DND-41 (cell line): ENCODE data around the gene RAB8B.

Source experiments
- ATAC-seq: fragments of 200-7000 bp; cut with Tn5 transposase; 3 replicates; pipeline ENCODE4 v1.9.1; 2021; ENCODE audit warnings: low read depth; ENCODE audit not compliant: insufficient read depth
- DNase-seq: peaks from one replicate; pipeline ENCODE4 v3.0.0-alpha.2; 2020
- H2AFZ ChIP-seq: 2 replicates; pipeline ENCODE4 v1.6.0; 2012; ENCODE audit warnings: low read depth, low read length
- H3K27ac ChIP-seq: 2 replicates; pipeline ENCODE4 v1.5.1; 2012; ENCODE audit warnings: low read length, inconsistent platforms
- H3K27me3 ChIP-seq: fragments of 200-600 bp; sonication (generic); 2 replicates; pipeline ENCODE4 v1.6.0; 2012; ENCODE audit warnings: low read length, mild to moderate bottlenecking, inconsistent platforms; ENCODE audit not compliant: insufficient read depth, poor library complexity
- H3K36me3 ChIP-seq: 2 replicates; pipeline ENCODE4 v1.5.1; 2012; ENCODE audit warnings: low read length, inconsistent platforms; ENCODE audit not compliant: insufficient read depth
- H3K4me1 ChIP-seq: 2 replicates; pipeline ENCODE4 v1.5.1; 2012; ENCODE audit warnings: mild to moderate bottlenecking, low read length; ENCODE audit not compliant: insufficient read depth
- H3K4me2 ChIP-seq: 2 replicates; pipeline ENCODE4 v1.6.0; 2012; ENCODE audit warnings: mild to moderate bottlenecking, moderate library complexity, low read length, inconsistent platforms; ENCODE audit not compliant: insufficient read depth
- H3K4me3 ChIP-seq, 2 experiments: fragments of 200-600 bp in 1 of 2; shearing (Covaris generic) in 1 of 2; 2 replicates each; pipeline ENCODE4 v1.5.1; 2012 to 2016; ENCODE audit warnings: inconsistent platforms in 2 of 2, low read length in 2 of 2, mild to moderate bottlenecking in 2 of 2, low read depth in 1 of 2, moderate library complexity in 1 of 2
- H3K79me2 ChIP-seq: 2 replicates; pipeline ENCODE4 v1.6.0; 2012; ENCODE audit warnings: low read length, inconsistent platforms; ENCODE audit not compliant: insufficient read depth
- H3K9ac ChIP-seq: 2 replicates; pipeline ENCODE4 v1.6.0; 2012; ENCODE audit warnings: low read depth, mild to moderate bottlenecking, inconsistent platforms, low read length, moderate library complexity
- H3K9me3 ChIP-seq: 2 replicates; pipeline ENCODE4 v1.5.1; 2012; ENCODE audit warnings: low read length, moderate library complexity, mild to moderate bottlenecking, inconsistent platforms; ENCODE audit not compliant: insufficient read depth, severe bottlenecking
- H4K20me1 ChIP-seq: 2 replicates; pipeline ENCODE4 v1.6.0; 2012; ENCODE audit warnings: low read length; ENCODE audit not compliant: insufficient read depth
- EZH2 ChIP-seq: IDR thresholded peaks from 3 replicates; pipeline ENCODE4 v1.6.1; 2012; ENCODE audit warnings: borderline replicate concordance, low read depth, mild to moderate bottlenecking, moderate library complexity, low read length, inconsistent platforms; ENCODE audit not compliant: severe bottlenecking
- TF ChIP-seq, protein P1 (sequence below): IDR thresholded peaks from 2 replicates; pipeline ENCODE4 v1.5.1; 2012; ENCODE audit warnings: borderline replicate concordance, low read length, moderate library complexity, mild to moderate bottlenecking; ENCODE audit not compliant: poor library complexity, severe bottlenecking; ENCODE audit errors: extremely low read depth

The RAB8B gene

GRCh38 chr15:63191895-63192618 is 2.7 kb downstream of the RAB8B start:
- Histone ChIP-seq H3K27me3 (no peaks in the 10 kb centered on the region), H3K36me3 (no peaks in the 10 kb centered on the region), H3K9me3 (no peaks in the 10 kb centered on the region), H3K4me1 (peaks cover 71% of the 10 kb centered on the region), H3K4me2 (peak overlapping the region; percentile 97), H3K79me2 (peaks cover 71% of the 10 kb centered on the region), H2AFZ (no peak overlapping the region), H3K27ac (peak overlapping the region; percentile 93), H3K9ac (peak overlapping the region; percentile 63), H4K20me1 (0 out of 2 replicates have a peak, but pooled peaks cover 3% of the 10 kb centered on the region), H3K4me3 (peak overlapping the region in 1 of 2 experiments; percentile 96; a peak in 2 of 4 replicates)
- DNase-seq (peak; percentile 73), ATAC-seq (peak; percentile 70)
- TF ChIP-seq, protein P1, sequence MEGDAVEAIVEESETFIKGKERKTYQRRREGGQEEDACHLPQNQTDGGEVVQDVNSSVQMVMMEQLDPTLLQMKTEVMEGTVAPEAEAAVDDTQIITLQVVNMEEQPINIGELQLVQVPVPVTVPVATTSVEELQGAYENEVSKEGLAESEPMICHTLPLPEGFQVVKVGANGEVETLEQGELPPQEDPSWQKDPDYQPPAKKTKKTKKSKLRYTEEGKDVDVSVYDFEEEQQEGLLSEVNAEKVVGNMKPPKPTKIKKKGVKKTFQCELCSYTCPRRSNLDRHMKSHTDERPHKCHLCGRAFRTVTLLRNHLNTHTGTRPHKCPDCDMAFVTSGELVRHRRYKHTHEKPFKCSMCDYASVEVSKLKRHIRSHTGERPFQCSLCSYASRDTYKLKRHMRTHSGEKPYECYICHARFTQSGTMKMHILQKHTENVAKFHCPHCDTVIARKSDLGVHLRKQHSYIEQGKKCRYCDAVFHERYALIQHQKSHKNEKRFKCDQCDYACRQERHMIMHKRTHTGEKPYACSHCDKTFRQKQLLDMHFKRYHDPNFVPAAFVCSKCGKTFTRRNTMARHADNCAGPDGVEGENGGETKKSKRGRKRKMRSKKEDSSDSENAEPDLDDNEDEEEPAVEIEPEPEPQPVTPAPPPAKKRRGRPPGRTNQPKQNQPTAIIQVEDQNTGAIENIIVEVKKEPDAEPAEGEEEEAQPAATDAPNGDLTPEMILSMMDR, result no peak
- TF ChIP-seq EZH2, result no peak

- Histone ChIP-seq H3K4me1 (peaks cover 71% of the 10 kb centered on the region), H3K79me2 (peaks cover 78% of the 10 kb centered on the region), H3K27me3 (no peaks in the 10 kb centered on the region), H2AFZ (no peak overlapping the region), H3K27ac (peak overlapping the region; percentile 93), H3K4me3 (peak overlapping the region in 1 of 2 experiments; percentile 16; a peak in 2 of 4 replicates), H3K36me3 (no peaks in the 10 kb centered on the region; the same call in 1 of the 2 replicates), H4K20me1 (0 out of 2 replicates have a peak, but pooled peaks cover 3% of the 10 kb centered on the region), H3K9ac (peak overlapping the region; percentile 63), H3K9me3 (no peaks in the 10 kb centered on the region), H3K4me2 (peak overlapping the region; percentile 97)
- no peak for TF ChIP-seq EZH2
- TF ChIP-seq, protein P1, result no peak
- DNase-seq, result no peak
- no peak for ATAC-seq
Observed at GRCh38 chr15:63192619-63193206, 3.3 kb downstream of the RAB8B start.

DNA sequence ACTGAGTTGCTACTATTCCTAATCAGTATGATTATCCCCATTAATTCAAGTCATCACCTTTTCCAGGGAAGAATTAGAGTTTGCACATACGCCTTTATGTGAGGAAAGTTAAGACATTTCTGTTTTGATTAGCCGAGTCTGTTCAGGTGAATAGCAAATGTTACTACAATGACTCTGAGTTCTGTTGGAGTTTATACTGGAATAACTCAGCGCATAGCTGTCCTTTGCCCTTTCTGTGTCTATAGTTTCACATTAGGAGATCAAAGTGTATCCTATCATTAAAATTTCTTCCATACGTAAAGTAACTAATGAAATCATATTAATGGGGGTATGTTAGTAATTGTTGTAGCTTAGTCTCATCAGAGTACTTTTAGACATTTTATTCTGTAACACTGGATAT is 4.9 kb downstream of the RAB8B start:
- Histone ChIP-seq H3K9me3 (no peaks in the 10 kb centered on the region), H3K27me3 (no peaks in the 10 kb centered on the region), H4K20me1 (0 out of 2 replicates have a peak, but pooled peaks cover 3% of the 10 kb centered on the region), H3K27ac (peak overlapping the region; percentile 92), H3K4me2 (peak overlapping the region; percentile 97), H3K79me2 (peaks cover 94% of the 10 kb centered on the region), H3K4me3 (peak overlapping the region in 1 of 2 experiments; percentile 49; a peak in 2 of 4 replicates), H3K9ac (peak overlapping the region; percentile 42), H2AFZ (no peak overlapping the region), H3K36me3 (no peaks in the 10 kb centered on the region; the same call in 1 of the 2 replicates), H3K4me1 (peaks cover 61% of the 10 kb centered on the region)
- ATAC-seq, result no peak
- DNase-seq, result no peak
- no peak for TF ChIP-seq EZH2
- TF ChIP-seq, protein P1, result no peak
